ENCODE results near the gene MATN3.

Gene MATN3

GRCh38 chr2:19993731-19994130 is 18.7 kb downstream of the MATN3 start:
- no peak for DNase-seq

GRCh38 chr2:19991895-19992294 is 20.6 kb downstream of the MATN3 start:
- no peak for DNase-seq

DNA sequence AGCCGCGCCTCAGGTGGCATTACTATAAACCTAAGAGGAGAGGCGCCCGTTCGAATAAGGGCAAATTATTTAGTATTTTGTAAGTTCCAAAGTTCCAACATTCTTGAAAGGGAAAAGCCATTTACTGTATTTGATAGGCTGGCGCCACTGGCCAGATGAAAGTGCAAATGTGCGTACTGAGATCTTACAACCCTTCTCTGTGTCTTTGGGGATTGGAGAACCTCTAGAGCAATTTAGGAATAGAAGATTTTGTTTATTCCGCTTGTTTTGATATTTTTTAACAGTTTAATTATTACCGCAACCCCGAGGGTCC is 22.1 kb downstream of the MATN3 start:
- DNase-seq: no peak

- peak; percentile 94 for DNase-seq
Measured at GRCh38 chr2:19989667-19990415, 22.6 kb downstream of the MATN3 start, which contains the start of gene WDR35. Gene WDR35 (minus strand): TSS chr2:19990105. CDS start chr2:19990015, 90 bp downstream.

- DNase-seq: no peak
Measured at GRCh38 chr2:19989342-19989666, 23.2 kb downstream of the MATN3 start.

DNA sequence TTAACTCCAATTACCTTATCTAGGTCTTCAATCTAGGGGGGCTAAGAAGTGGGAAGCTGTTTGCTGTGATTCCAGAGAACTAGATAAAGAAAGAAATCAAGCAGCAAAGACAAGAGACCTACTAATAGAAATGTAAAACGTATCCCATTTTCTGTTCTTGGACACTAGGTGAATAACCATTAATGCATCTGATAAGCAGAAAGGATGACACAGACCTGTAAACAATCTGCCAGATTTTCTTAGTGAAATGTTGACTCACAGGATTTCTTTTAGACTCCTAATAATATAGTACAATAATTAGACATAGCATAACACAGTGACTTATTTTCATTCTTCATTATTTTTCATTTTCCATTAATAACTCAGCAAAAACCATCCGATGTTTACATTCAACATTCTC is 23.9 kb downstream of the MATN3 start:
- no peak for DNase-seq

DNA sequence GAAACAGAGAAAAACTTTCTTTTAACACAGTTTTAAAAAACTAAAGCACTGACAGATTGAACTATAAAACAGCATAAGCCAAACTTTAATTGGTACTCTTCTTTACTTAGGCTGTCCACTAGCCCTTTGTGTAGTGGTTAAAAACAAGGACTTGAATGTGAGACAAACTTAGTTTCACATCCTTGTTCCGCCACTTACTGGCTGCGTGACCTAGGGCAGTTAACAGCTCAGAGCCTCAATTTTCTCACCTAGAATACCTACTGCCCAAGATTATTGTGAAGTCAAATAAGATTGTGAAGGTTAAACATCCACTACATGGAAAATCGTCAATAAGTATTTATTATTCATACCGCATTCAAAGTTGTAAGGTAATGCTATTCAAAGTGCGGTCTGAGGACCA is 24.5 kb downstream of the MATN3 start:
- DNase-seq: no peak

- DNase-seq: no peak
Measured at GRCh38 chr2:19982268-19982667, 30.2 kb downstream of the MATN3 start.

DNA sequence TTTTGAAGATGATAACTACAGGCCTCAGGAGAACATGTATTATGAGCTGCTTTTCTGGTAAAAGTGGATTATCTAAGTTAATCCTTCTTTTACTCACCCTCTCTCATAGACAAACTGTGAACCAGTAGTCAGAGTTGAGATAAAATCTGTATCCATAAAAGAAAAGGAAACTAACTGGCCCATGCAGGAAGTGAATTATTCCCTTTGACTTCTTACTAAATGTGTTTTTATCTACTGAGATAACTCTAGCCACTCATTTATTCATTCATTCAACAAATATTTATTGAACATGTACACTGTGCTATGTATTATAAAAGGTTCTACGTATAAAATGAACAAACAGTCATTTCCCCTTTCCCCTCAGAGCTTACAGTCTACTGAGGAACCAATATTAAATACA is 32.5 kb downstream of the MATN3 start:
- DNase-seq: no peak

GRCh38 chr2:19973466-19973865 is 39.0 kb downstream of the MATN3 start:
- DNase-seq: no peak

- DNase-seq: no peak
Measured at GRCh38 chr2:19971691-19972090, 40.8 kb downstream of the MATN3 start.

DNA sequence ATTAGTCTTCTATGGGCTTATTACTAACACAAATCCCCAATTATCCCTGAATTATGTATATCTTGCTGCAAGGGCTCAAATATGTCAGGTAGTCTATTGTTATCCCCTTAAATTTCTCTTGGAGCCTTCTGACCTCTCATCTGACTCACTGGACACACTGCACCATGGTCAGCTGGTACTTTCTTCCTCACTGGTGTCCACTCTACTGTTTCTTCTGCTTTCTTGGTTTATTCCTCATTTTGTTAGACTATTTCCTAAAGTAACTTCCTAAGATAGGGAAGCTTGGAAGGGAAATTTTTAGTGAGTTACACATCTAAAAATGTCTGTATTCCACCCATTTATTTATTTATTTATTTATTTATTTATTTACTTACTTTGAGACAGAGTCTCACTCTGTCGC is 49.1 kb downstream of the MATN3 start:
- DNase-seq: no peak

DNA sequence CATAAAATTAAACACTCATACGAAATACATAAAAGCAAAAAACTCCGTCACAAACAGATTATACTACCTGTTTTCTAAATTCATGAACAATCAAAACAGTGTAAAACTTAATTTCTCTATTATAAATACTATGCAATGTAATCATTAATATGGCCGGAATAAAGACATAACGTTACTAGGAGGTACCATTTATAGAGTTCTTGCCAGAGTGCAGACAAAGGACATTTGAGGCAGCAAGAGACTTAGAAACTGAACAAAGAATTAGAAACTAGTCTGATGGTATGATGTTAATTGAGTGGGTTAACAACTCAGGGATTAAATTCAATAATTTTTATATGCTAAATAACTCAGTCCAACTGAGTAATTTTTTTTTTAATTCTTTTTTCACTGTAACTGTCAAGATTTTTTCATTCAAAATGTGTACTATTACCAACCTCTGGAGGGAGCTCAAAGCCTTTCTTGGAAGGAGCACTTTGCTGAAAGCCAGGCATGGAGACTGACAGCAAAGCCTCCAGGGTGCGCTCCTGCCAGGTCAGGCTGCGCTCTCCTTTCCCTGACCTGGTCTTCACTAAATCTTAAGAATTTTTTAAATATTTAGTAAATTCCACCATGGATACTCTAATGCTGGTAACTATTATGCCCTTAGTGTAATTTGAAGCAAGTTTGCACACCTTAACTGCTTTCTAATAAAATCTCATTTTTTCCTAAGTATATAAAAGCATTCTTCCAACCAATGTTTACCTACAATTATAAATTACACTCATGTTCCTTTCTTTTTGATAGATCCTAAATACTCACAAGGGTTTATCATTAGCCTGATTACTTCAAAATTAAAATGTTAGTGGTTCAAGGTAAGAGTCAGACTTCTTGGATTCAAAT is 56.7 kb downstream of the MATN3 start:
- DNase-seq: peak; percentile 51

DNA sequence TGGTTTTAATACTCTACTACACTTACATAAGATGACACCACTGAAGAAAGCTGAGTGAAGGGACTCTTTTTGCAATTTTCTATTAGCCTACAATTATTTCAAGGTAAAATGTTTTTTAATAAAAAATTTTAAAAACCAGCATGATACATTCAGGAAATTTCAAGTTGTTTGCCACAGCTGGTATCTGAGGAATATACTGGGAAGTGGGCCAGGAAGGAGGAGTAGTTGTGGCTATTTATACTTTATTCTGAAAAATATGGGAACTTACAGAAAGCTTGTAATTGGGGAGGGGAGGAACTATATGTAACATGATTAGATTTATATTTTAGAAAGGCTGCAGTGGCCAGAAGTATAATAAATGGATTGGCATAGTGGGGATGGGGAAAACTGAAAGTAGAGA is 63.4 kb downstream of the MATN3 start:
- no peak for DNase-seq

- no peak for DNase-seq
Measured at GRCh38 chr2:19947184-19947940, 65.1 kb downstream of the MATN3 start.

- no peak for DNase-seq
Measured at GRCh38 chr2:19944205-19944845, 68.1 kb downstream of the MATN3 start.

- no peak for DNase-seq
Measured at GRCh38 chr2:19943189-19943588, 69.3 kb downstream of the MATN3 start.

- no peak for DNase-seq
Measured at GRCh38 chr2:19942199-19942598, 70.3 kb downstream of the MATN3 start.

Data from activated CD4-positive, alpha-beta T cell treated with anti-CD3 and anti-CD28 coated beads for 48 hours (primary cell).